T-helper 2 cell treated with Interferon-gamma antibody and Interleukin-4, amounts not matched to agents 5 μg/mL and 100 μg/mL, for 36 hours (primary cell): Measurements from ENCODE around the gene RNASEH2C.
"Not testable (repeated sequence)": the region's sequence is repeated elsewhere in the genome, so short reads cannot be mapped to it uniquely, and the experiment has no call there.

Experiments
- DNase-seq: peaks from one replicate; pipeline ENCODE4 v3.0.0; 2021; ENCODE audit warnings: low spot score
- H3K27ac Mint-ChIP-seq: one replicate; pipeline ENCODE4 v1.8.0; 2021; ENCODE audit warnings: mild to moderate bottlenecking, mixed read lengths
- H3K27me3 Mint-ChIP-seq: one replicate; pipeline ENCODE4 v1.8.0; 2021; ENCODE audit warnings: low read depth, mixed read lengths
- H3K36me3 Mint-ChIP-seq: one replicate; pipeline ENCODE4 v1.8.0; 2021; ENCODE audit warnings: low read depth, mixed read lengths
- H3K4me1 Mint-ChIP-seq: one replicate; pipeline ENCODE4 v1.8.0; 2021; ENCODE audit warnings: low read depth, mixed read lengths
- H3K4me3 Mint-ChIP-seq: one replicate; pipeline ENCODE4 v1.8.0; 2022; ENCODE audit warnings: mild to moderate bottlenecking, moderate library complexity, mixed read lengths
- H3K9me3 Mint-ChIP-seq: one replicate; pipeline ENCODE4 v1.8.0; 2021; ENCODE audit warnings: mixed read lengths

Gene RNASEH2C

DNA sequence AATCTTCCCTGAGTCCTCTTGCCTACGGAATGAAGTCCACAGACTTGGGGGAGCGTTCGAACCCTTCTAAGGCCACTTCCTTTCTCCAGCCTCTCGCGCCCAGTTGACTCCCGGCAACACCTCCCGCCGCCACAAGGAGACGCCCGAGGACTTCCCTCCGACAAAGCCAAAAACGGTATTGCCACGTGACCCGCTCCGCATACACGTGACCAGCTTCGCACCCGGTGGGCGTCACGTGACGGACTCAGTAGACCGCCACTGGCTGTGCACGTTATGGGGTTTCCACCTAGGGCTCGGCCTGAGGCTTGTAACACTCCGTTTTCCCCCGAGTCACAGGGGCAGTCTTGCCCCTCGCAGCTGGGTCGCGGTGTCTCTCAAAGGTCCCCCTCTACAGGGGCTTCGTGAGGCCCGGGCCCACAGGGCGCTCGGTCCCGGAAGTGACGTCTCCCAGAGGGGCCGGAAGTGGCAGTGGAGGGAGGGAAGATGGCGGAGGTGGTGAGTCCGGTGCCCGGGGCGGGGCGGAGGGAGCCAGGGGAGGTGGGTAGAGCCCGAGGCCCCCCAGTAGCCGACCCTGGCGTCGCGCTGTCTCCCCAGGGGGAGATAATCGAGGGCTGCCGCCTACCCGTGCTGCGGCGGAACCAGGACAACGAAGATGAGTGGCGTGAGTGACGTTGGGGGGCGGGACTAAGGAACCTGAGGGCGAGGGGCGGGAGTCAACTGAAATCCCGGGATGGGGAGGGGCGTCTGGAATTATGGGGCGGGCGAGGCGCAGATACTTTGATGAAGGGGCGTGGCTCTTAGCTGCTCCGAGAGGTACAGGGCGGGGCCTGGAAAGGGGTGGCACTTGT lies 8.6 kb downstream of the RNASEH2C start, which contains the start of gene KAT5:
KAT5 (plus strand) TSS at position 468 of the 848 bp plus-strand sequence; CDS start at position 484, 16 bp downstream.
- Mint-ChIP-seq H3K27ac (peak within 1 kb of the TSS; percentile 99), H3K4me1 (peaks cover 17% of the 10 kb centered on the region), H3K4me3 (peak within 1 kb of the TSS; percentile 93), H3K27me3 (no peaks in the 10 kb centered on the region), H3K36me3 (peaks cover 37% of the 10 kb centered on the region), H3K9me3 (no peaks in the 10 kb centered on the region)
- peak; percentile 98 for DNase-seq

DNA sequence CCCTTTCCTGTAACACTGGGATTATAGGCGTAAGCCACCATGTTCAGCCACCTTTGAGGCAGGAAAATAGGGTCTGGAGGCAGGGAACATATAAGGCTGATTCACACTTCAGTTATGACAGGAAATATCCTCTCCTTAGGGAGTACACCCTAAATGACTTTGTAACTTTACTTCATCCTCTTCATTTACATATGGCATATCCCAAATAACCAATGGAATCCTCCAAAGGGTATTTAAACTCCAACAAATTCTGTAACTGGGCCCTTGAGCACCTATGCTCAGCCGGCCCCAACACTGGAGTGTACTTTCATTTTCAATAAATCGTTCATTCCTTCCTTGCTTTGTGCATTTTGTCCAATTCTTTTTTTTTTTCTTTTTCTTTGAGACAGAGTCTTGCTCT lies 10.2 kb downstream of the RNASEH2C start:
- no peak overlapping the region for H3K4me3 Mint-ChIP-seq
- peaks cover 19% of the 10 kb centered on the region for H3K4me1 Mint-ChIP-seq
- DNase-seq = no peak
- H3K27me3 Mint-ChIP-seq = no peaks in the 10 kb centered on the region
- H3K36me3 Mint-ChIP-seq = peaks cover 26% of the 10 kb centered on the region
- no peaks in the 10 kb centered on the region for H3K9me3 Mint-ChIP-seq
- no peak overlapping the region for H3K27ac Mint-ChIP-seq

DNA sequence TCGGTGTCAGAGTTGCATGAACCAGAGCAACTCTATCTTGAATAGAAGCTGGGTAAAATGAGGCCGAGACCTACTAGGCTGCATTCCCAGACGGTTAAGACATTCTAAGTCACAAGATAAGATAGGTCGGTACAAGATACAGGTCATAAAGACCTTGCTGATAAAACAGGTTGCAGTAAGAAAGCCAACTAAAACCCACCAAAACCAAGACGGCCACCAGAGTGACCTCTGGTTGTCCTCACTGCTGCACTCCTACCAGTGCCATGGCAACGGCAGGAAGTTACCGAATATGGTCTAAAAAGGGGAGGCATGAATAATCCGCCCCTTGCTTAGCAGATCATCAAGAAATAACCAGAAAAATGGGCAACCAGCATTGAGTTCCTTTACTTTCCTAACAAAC lies 10.9 kb downstream of the RNASEH2C start:
- no peak for DNase-seq
- Mint-ChIP-seq H3K9me3 (no peaks in the 10 kb centered on the region), H3K27ac (no peak overlapping the region), H3K4me3 (no peak overlapping the region), H3K27me3 (no peaks in the 10 kb centered on the region), H3K36me3 (peaks cover 20% of the 10 kb centered on the region), H3K4me1 (peaks cover 15% of the 10 kb centered on the region)

DNA sequence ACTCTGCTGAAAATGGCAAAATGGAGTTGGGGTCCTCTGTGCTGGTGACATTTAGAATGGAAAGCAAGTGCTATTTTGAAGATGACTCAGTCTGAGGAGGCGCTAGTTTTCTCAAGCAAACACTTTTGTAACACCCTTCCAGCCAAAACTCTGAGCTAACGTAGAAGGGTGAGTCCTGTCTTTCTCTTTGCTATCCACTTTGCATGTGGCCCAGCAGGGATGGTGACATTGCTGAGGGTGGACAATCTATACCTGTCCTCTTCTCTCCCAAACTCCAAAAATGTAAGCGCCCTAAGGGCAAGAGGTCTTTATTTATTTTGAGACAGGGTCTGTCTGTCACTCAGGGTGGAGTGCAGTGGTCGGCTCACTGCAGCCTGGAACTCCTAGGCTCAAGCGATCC lies 12.1 kb downstream of the RNASEH2C start:
- Mint-ChIP-seq H3K36me3 (peaks cover 10% of the 10 kb centered on the region), H3K9me3 (no peaks in the 10 kb centered on the region), H3K4me3 (no peak overlapping the region), H3K27me3 (peaks cover 4% of the 10 kb centered on the region), H3K4me1 (peaks cover 12% of the 10 kb centered on the region), H3K27ac (no peak overlapping the region)
- DNase-seq = no peak

DNA sequence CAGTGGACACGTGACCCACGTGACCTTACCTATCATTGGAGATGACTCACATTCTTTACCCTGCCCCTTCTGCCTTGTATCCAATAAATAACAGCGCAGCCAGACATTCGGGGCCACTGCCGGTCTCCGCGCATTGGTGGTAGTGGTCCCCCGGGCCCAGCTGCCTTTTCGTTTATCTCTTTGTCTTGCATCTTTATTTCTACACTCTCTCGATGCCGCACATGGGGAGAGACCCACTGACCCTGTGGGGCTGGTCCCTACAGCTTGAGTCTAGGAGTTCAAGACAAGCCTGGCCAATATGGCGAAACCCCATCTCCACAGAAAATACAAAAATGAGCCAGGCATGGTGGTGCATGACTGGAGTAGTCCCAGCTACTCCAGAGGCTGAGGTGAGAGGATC lies 13.6 kb downstream of the RNASEH2C start:
- H3K27me3 Mint-ChIP-seq, H3K4me3 Mint-ChIP-seq, DNase-seq, H3K4me1 Mint-ChIP-seq, H3K9me3 Mint-ChIP-seq, H3K27ac Mint-ChIP-seq, H3K36me3 Mint-ChIP-seq: not testable (repeated sequence)

DNA sequence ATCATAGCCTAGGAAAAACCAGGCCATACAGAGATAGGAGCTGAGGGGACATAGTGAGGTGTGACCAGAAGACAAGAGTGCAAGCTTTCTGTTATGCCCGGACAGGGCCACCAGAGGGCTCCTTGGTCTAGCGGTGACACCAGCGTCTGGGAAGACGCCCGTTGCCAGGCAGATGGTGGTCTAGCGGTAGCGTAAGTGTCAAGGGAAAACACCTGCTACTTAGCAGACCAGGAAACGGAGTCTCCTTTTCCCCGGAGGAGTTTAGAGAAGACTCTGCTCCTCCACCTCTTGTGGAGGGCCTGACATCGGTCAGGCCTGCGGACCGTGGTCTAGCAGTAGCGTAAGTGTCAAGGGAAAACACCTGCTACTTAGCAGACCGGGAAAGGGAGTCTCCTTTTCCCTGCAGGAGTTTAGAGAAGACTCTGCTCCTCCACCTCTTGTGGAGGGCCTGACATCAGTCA lies 14.3 kb downstream of the RNASEH2C start:
- H3K27ac Mint-ChIP-seq, H3K4me1 Mint-ChIP-seq, H3K4me3 Mint-ChIP-seq, H3K9me3 Mint-ChIP-seq, H3K27me3 Mint-ChIP-seq, H3K36me3 Mint-ChIP-seq: not testable (repeated sequence)
- DNase-seq = peak; percentile 69

DNA sequence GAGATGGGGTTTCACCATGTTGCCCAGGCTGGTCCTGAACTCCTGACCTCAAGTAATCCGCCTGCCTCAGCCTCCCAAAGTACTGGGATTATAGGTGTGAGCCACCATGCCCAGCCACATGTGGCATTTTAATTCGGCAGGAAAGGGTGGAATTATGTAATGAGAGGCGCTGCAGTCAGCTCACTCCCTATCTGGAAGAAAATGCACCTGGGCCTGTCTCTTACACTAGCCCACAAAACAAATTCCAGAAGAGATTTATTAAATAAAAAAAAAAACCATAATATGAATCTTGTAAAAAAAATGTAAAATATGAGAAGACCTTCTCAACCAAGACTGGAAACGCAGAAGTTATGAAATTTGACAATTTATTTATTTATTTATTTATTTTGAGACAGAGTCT lies 16.8 kb downstream of the RNASEH2C start:
- peaks cover 12% of the 10 kb centered on the region for H3K27me3 Mint-ChIP-seq
- H3K4me3 Mint-ChIP-seq = no peak overlapping the region
- peaks cover 2% of the 10 kb centered on the region for H3K4me1 Mint-ChIP-seq
- no peak overlapping the region for H3K27ac Mint-ChIP-seq
- H3K9me3 Mint-ChIP-seq = no peaks in the 10 kb centered on the region
- DNase-seq = no peak
- no peaks in the 10 kb centered on the region for H3K36me3 Mint-ChIP-seq

DNA sequence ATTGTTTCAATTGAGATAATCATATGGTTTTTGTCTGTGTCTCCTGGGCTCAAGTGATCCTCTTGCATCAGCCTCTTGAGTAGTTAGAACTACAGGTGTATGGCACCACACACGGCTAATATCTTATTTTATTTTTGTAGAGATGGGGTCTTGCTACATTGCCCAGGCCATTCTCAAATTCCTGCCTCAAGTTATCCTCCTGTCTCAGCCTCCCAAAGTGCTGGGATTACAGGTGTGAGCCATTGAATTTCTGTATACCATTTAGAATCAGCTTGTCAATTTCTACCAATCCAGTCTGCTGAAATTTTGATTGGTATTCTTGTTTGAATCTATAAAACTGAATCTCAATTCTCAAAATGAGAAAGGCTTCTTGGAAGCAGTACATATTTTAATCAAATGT lies 18.9 kb downstream of the RNASEH2C start:
- H3K27me3 Mint-ChIP-seq = peaks cover 16% of the 10 kb centered on the region
- H3K4me3 Mint-ChIP-seq = no peak overlapping the region
- H3K27ac Mint-ChIP-seq = no peak overlapping the region

DNA sequence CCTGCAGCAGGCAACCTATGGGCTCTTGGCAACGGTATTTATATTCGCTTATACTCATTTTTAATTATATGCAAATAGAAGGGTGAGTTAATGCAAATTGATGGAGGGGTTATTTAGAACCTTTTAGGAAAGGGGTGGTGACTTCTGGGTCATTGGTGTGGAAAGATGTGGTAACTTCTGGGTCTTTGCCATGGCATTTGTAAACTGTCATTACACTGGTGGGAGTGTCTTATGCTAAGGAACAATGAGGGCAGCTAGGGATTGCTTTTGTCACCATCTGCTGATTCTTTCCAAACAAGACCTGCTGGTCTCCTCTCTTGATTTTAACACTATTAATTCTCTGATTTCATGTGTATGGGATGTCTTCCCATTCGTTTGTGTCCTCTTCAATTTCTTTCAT lies 20.2 kb downstream of the RNASEH2C start:
- H3K27ac Mint-ChIP-seq = no peak overlapping the region

More for the DNA sequence above, 18.9 kb downstream of the RNASEH2C start:
- no peak for DNase-seq
- Mint-ChIP-seq H3K9me3 (no peaks in the 10 kb centered on the region), H3K36me3 (no peaks in the 10 kb centered on the region), H3K4me1 (peaks cover 2% of the 10 kb centered on the region)

DNA sequence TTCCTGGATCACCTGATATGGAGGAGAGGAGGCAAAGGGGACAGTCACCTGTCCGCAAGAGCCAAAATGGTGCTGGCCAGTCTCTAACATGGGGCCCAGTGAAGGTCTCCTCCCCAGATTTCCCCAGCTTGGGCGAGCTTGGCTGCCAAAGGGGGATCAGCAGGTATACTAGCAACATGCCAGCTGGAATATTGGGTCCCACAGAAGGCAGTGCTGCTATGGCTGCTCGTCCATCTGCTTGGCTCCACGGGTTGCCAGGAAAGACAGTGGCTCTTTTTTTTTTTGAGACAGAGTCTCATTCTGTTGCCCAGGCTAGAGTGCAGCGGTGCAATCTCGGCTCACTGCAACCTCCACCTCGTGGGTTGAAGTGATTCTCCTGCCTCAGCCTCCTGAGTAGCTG lies 21.3 kb downstream of the RNASEH2C start:
- no peak for DNase-seq
- H3K27ac Mint-ChIP-seq = no peak overlapping the region
- no peaks in the 10 kb centered on the region for H3K4me1 Mint-ChIP-seq
- H3K9me3 Mint-ChIP-seq = no peaks in the 10 kb centered on the region
- no peak overlapping the region for H3K4me3 Mint-ChIP-seq
- peaks cover 14% of the 10 kb centered on the region for H3K27me3 Mint-ChIP-seq
- H3K36me3 Mint-ChIP-seq = no peaks in the 10 kb centered on the region

More for the DNA sequence above, 20.2 kb downstream of the RNASEH2C start:
- peaks cover 16% of the 10 kb centered on the region for H3K27me3 Mint-ChIP-seq
- H3K4me1 Mint-ChIP-seq = no peaks in the 10 kb centered on the region
- no peak overlapping the region for H3K4me3 Mint-ChIP-seq
- no peaks in the 10 kb centered on the region for H3K9me3 Mint-ChIP-seq
- H3K36me3 Mint-ChIP-seq = no peaks in the 10 kb centered on the region
- no peak for DNase-seq

DNA sequence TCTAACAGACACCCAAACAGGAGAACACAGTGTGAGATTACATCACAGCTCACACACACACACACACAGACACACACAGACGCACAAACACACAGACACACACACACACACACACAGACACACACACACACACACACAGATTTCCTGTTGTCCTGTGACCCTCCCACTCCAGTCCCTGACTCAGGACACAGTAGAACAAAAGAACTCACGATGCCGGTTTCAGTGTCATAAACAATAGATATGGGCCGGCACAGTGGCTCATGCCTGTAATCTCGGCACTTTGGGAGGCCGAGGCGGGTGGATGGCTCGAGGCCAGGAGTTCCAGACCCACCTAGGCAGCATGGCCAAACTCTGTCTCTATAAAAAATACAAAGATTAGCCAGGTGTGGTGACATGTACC lies 22.4 kb downstream of the RNASEH2C start:
- no peak for DNase-seq
- no peaks in the 10 kb centered on the region for H3K9me3 Mint-ChIP-seq
- H3K27ac Mint-ChIP-seq = no peak overlapping the region
- peaks cover 13% of the 10 kb centered on the region for H3K27me3 Mint-ChIP-seq
- H3K36me3 Mint-ChIP-seq = no peaks in the 10 kb centered on the region
- H3K4me3 Mint-ChIP-seq = no peak overlapping the region
- no peaks in the 10 kb centered on the region for H3K4me1 Mint-ChIP-seq

DNA sequence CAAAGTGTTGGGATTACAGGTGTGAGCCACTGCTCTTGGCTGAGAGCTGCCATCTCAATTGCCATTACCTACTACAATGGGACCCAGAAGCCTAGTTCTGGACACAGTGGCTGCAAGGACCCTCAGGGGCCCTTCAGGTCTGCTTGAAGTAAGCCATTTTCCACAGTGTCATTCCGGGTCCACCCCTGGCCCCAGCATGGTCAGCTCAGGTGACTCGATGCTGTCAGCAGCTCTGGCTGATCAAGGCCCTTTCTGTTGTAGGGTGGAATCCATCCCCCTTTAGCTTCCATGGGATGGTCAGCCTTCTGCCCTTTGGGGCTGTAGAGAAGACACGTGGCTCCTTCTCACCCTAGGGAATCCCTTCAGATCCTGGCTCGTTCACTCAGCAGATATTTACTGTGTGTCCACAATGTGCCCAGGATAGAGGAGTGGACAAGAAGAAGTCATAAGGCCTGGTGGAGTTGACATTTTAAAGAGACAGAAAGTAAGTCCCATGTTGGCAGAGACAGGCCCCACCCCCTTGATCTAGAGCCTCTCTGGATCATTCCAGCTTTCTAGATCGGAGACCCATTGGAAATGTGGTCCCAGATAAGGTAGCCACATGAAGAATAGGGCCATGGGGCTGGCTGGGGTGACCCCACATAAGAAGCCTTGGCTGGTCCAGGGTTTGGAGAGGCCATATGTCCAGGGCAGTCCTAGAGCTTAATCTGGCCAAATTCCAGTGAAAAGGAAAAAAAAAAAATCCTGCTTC lies 23.6 kb downstream of the RNASEH2C start:
- H3K27ac Mint-ChIP-seq = no peak overlapping the region
- H3K4me3 Mint-ChIP-seq = no peak overlapping the region
- no peaks in the 10 kb centered on the region for H3K9me3 Mint-ChIP-seq
- H3K4me1 Mint-ChIP-seq = no peaks in the 10 kb centered on the region
- no peaks in the 10 kb centered on the region for H3K36me3 Mint-ChIP-seq
- DNase-seq = no peak
- peaks cover 13% of the 10 kb centered on the region for H3K27me3 Mint-ChIP-seq

DNA sequence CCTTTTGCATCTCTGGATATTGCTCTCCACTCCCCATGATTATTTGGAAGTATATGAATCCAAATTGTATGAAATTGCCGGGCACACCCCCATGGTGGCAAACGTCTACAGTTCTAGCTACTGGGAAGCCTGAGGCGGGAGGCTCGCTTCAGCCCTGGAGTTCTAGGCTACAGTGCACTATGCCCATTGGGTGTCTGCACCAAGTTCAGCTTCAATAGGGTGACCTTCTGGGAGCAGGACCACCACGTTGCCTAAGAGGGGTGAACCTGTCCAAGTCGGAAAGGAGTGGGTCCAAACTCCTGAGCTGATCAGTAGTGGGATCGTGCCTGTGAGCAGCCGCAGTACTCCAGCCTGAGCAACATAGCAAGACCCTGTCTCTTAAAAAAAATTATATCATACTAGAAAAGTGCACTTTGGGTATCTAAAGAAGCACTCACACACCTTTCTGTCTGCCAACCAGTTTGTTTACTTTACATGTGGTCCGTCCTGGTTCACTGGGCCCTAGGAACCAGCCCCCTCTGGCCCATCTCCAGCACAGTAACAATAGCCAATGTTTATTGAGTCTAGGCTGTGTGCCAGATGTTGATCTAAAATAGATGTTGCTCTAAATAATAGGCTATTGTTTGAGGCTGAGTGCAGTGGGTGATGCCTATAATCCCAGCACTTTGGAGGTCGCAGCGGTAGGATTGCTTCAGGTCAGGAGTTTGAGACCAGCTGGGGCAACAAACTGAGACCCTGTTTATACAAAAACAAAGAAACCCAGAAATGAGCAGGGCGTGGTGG lies 24.9 kb downstream of the RNASEH2C start:
- no peaks in the 10 kb centered on the region for H3K36me3 Mint-ChIP-seq
- H3K9me3 Mint-ChIP-seq = no peaks in the 10 kb centered on the region
- H3K4me3 Mint-ChIP-seq = no peak overlapping the region
- H3K4me1 Mint-ChIP-seq = no peaks in the 10 kb centered on the region
- DNase-seq = no peak
- peaks cover 12% of the 10 kb centered on the region for H3K27me3 Mint-ChIP-seq
- no peak overlapping the region for H3K27ac Mint-ChIP-seq

DNA sequence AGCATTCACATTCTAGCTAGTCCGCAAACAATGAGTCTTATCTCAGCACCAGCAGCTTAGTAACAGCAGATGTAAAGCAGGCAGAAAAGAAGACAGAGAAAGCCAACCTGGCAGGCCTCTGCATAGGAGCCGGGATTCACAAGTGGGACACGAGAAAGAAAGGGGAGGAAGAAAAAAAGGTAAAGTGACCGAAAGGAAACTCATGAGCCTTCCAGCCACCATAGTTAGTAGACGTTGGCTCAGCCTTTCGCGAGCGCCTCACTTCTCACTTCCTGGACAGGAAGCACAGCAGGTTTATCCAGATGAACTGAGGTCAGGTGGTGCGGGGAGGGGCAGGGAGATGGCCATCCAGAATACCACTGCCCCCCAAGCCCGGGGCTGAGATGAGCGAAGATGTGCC lies 28.2 kb downstream of the RNASEH2C start:
- H3K36me3 Mint-ChIP-seq = no peaks in the 10 kb centered on the region
- no peak overlapping the region for H3K27ac Mint-ChIP-seq
- H3K4me3 Mint-ChIP-seq = no peak overlapping the region
- H3K9me3 Mint-ChIP-seq = no peaks in the 10 kb centered on the region
- no peaks in the 10 kb centered on the region for H3K4me1 Mint-ChIP-seq
- peaks cover 2% of the 10 kb centered on the region for H3K27me3 Mint-ChIP-seq
- DNase-seq = no peak
